ENCODE data around the gene CYB561. TPM values are rescaled to one million over a fixed set of nuclear protein-coding genes. Genes with fewer than 3 reads are reported as not detected.

CYB561 gene
- total and polyA plus RNA-seq, 2 donors (not counting 3 experiments of a cell fraction or from before 2014, with no cell fraction given), result 34.9 to 71.1 TPM

- ChIA-PET POLR2A (no interaction called here), CTCF (interaction anchor here (0.8 to 3.5 kb wide), 5 partner anchors 41 to 125 kb away, joined by 3 to 29 read pairs (median 3); no protein-coding TSS in a partner anchor)
- H3K9ac ChIP-seq (replicated peaks; ENCODE audit: extremely low read depth, insufficient read depth, low read length), result no peak overlapping the region
- FAIRE-seq (no peak), DNase-seq (ENCODE audit: low read depth, low spot score) (no peak)
- no peak overlapping the region for H3K4me2 ChIP-seq (ENCODE audit: insufficient read depth, low read length)
- no peak overlapping the region for H2AFZ ChIP-seq (ENCODE audit: low read depth, low read length)
- no peak for TF ChIP-seq MYC (IDR thresholded peaks at IDR 0.05; ENCODE audit: low read depth, low read length)
- no peak for TF ChIP-seq MAX (IDR thresholded peaks at IDR 0.05; ENCODE audit: insufficient read depth, insufficient read length)
- TF ChIP-seq POLR2AphosphoS5 (IDR thresholded peaks at IDR 0.05; ENCODE audit: insufficient read depth, low read depth, low read length), result no peak
- no peak for TF ChIP-seq GATA2 (IDR thresholded peaks at IDR 0.05; ENCODE audit: insufficient read depth, insufficient read length, low read depth, low read length)
- TF ChIP-seq POLR2A (IDR thresholded peaks at IDR 0.05; ENCODE audit: low read depth, low read length), result no peak
- no peak for TF ChIP-seq FOS (IDR thresholded peaks at IDR 0.05; ENCODE audit: borderline replicate concordance, insufficient read depth, low read length)
- no peak for TF ChIP-seq CTCF (IDR thresholded peaks at IDR 0.05; ENCODE audit: extremely low read depth in 1 of 2, insufficient read depth in 1 of 2, low read depth in 1 of 2, low read length in 2 of 2)
- TF ChIP-seq EZH2 (IDR thresholded peaks at IDR 0.05; ENCODE audit: borderline replicate concordance, low read depth, low read length, severe bottlenecking), result no peak
- TF ChIP-seq JUN (IDR thresholded peaks at IDR 0.05; ENCODE audit: borderline replicate concordance, insufficient read depth, insufficient read length, low read depth), result no peak
- H3K4me1 ChIP-seq (ENCODE audit: control insufficient read depth, extremely low read depth, insufficient read depth, low read length), result no peaks in the 10 kb centered on the region
- intact Hi-C loops (cut with micrococcal nuclease) (no loop called here), dilution Hi-C loops (cut with MboI; ENCODE audit: extremely low pct_ligation_motif_present, low sequenced_read_pairs) (no loop called here)
- no peaks in the 10 kb centered on the region for H4K20me1 ChIP-seq (replicated peaks; ENCODE audit: control insufficient read depth, extremely low read depth, insufficient read depth, low read length)
- H3K4me3 ChIP-seq (replicated peaks in 1 of 3; ENCODE audit: insufficient read depth in 1 of 3, low read depth in 1 of 3, low read length in 3 of 3), result no peak overlapping the region
- H3K79me2 ChIP-seq (ENCODE audit: control insufficient read depth, insufficient read depth, low read length), result no peaks in the 10 kb centered on the region
- BruUV-seq (replicated peaks), result no TSS peak
- no peaks in the 10 kb centered on the region for H3K27me3 ChIP-seq (ENCODE audit: control insufficient read depth in 2 of 2, insufficient read depth in 2 of 2, low read length in 2 of 2)
- H3K9me1 ChIP-seq (replicated peaks; ENCODE audit: control insufficient read depth, extremely low read depth, insufficient read depth, low read length), result no peaks in the 10 kb centered on the region
- no peaks in the 10 kb centered on the region for H3K9me3 ChIP-seq (replicated peaks; ENCODE audit: control insufficient read depth, insufficient read depth, low read length)
- peaks cover 0 to 62% of the 10 kb centered on the region in 2 experiments for H3K36me3 ChIP-seq (ENCODE audit: control insufficient read depth in 2 of 2, extremely low read depth in 1 of 2, insufficient read depth in 2 of 2, low read length in 2 of 2)
- H3K27ac ChIP-seq (ENCODE audit: insufficient read depth, low read depth, low read length), result no peak overlapping the region
Observed at GRCh38 chr17:63486317-63487013, 40.4 kb upstream of the CYB561 start.

Measured in endothelial cell of umbilical vein (primary cell).